ENCODE measurements around the gene RITA1. TPM values are rescaled to one million over a fixed set of nuclear protein-coding genes. Genes with fewer than 3 reads are reported as not detected.

The RITA1 gene
- total RNA-seq, 1 experiment from 2014 or later = 20.7 TPM

GRCh38 chr12:113137861-113138783 is 47.4 kb upstream of the RITA1 start (continued):
- no peak for TF ChIP-seq MAX (IDR thresholded peaks at IDR 0.05)

- ChIA-PET POLR2A (no interaction called here), RAD21 (ENCODE audit: low non-redundant PET in 1 of 2, low total read pairs in 2 of 2, uncharacterized antibody in 2 of 2, unreplicated experiment in 2 of 2) (no interaction called here), CTCF (no interaction called here)
- BruUV-seq (replicated peaks) = no TSS peak
- Histone ChIP-seq H3K4me2 (ENCODE audit: low read length) (no peak overlapping the region), H4K20me1 (ENCODE audit: insufficient read depth) (no peaks in the 10 kb centered on the region), H3K27me3 (ENCODE audit: insufficient read depth, low read length) (no peaks in the 10 kb centered on the region), H3K9ac (ENCODE audit: low read length) (no peak overlapping the region), H3K27ac (ENCODE audit: low read depth, low read length) (no peak overlapping the region), H3K9me2 (ENCODE audit: insufficient read depth) (no peaks in the 10 kb centered on the region), H2AFZ (ENCODE audit: low read depth, low read length, poor library complexity, severe bottlenecking) (no peak overlapping the region), H3K9me3 (ENCODE audit: control insufficient read depth in 1 of 2, insufficient read depth in 1 of 2, low read depth in 1 of 2, low read length in 2 of 2) (no peaks in the 10 kb centered on the region), H3K79me2 (ENCODE audit: insufficient read depth, low read length) (peaks cover 6% of the 10 kb centered on the region; the same call in 1 of the 2 replicates), H3K4me1 (ENCODE audit: control insufficient read depth in 1 of 2, insufficient read depth in 2 of 2, low read length in 2 of 2) (peaks cover 13 to 45% of the 10 kb centered on the region in 2 experiments), H3K36me3 (ENCODE audit: control insufficient read depth in 1 of 2, insufficient read depth in 2 of 2, low read length in 2 of 2) (no peaks in the 10 kb centered on the region), H3K4me3 (replicated peaks in 1 of 2; ENCODE audit: low read depth in 1 of 2, low read length in 2 of 2) (no peak overlapping the region)
- ATAC-seq = no peak
- no peak for TF ChIP-seq SIN3A (IDR thresholded peaks at IDR 0.05; ENCODE audit: low read depth)
- TF ChIP-seq EZH2phosphoT487 (IDR thresholded peaks at IDR 0.05; ENCODE audit: borderline replicate concordance) = no peak
- no peak for TF ChIP-seq MAX (IDR thresholded peaks at IDR 0.05)
- TF ChIP-seq ELF1 (IDR thresholded peaks at IDR 0.05; ENCODE audit: borderline replicate concordance, low read depth) = no peak
- no peak for TF ChIP-seq ZFX (IDR thresholded peaks at IDR 0.05)
- no peak for TF ChIP-seq ZBTB33 (IDR thresholded peaks at IDR 0.05; ENCODE audit: extremely low read depth, insufficient replicate concordance, low read length)
- TF ChIP-seq EGR1 (IDR thresholded peaks at IDR 0.05; ENCODE audit: low read depth) = no peak
- TF ChIP-seq ATF3 (IDR thresholded peaks at IDR 0.05) = no peak
- no peak for TF ChIP-seq POLR2A (IDR thresholded peaks at IDR 0.05; ENCODE audit: borderline replicate concordance, extremely low read depth, insufficient read depth, insufficient read length)
- no peak for TF ChIP-seq FOSL1 (IDR thresholded peaks at IDR 0.05; ENCODE audit: low read depth)
- no peak for TF ChIP-seq SRF (IDR thresholded peaks at IDR 0.05; ENCODE audit: low read depth)
- intact Hi-C loops (cut with micrococcal nuclease) = no loop called here
- no peak for DNase-seq (ENCODE audit: low read depth, low spot score)
Measured at GRCh38 chr12:113138826-113139225, 46.7 kb upstream of the RITA1 start.
